GM23248 (cell line): ENCODE data around the gene TNS3.

Experiments used
- EZH2 ChIP-seq: fragments of 200-600 bp; sonication (generic); IDR thresholded peaks from 2 replicates; pipeline ENCODE4 v1.6.1; 2018; ENCODE audit warnings: antibody characterized with exemption, mild to moderate bottlenecking; ENCODE audit not compliant: insufficient read depth, poor library complexity, severe bottlenecking
- EZH2phosphoT487 ChIP-seq: fragments of 200-600 bp; sonication (generic); IDR thresholded peaks from 2 replicates; pipeline ENCODE4 v1.6.1; 2018; ENCODE audit warnings: antibody characterized with exemption, moderate library complexity, mild to moderate bottlenecking, low read depth; ENCODE audit not compliant: insufficient read depth

DNA sequence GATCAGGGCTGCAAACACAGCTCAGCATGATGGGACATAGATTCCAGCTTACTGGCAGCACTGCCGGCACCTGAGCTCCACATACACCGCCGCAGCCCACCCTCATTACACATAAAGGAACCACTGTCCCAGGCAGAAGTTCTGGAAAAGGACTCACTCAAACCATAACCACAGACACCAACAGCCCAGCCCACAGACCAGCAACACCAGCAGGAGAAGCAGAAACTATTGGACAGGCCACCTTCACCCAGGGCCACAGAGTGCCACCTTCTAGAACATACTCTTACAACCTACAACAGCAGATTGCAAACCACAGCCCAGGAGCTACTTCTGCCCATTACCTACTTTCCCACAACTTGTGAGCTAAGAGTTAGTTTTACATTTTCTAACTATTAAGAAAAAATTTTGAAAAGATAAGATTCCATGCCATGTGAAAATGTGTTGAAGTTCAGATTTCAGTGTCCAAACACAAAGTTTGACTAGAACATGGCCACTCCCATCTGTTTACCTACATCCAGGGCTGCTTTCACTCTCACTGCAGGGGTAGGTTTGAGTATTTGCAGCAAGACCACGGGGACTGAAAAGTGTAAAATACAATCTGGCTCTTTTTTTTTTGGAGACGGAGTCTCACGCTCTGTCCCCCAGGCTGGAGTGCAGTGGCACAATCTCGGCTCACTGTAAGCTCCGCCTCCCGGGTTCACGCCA, 153.0 kb downstream of the TNS3 start:
- TF ChIP-seq EZH2, result no peak
- no peak for TF ChIP-seq EZH2phosphoT487
